ENCODE measurements around the gene DBH. TPM values are rescaled to one million over a fixed set of nuclear protein-coding genes. Genes with fewer than 3 reads are reported as not detected.
"Not testable (repeated sequence)": the region's sequence is repeated elsewhere in the genome, so short reads cannot be mapped to it uniquely, and the experiment has no call there.

The DBH gene
- polyA plus RNA-seq, 1 donor: 0.66 TPM

DNA sequence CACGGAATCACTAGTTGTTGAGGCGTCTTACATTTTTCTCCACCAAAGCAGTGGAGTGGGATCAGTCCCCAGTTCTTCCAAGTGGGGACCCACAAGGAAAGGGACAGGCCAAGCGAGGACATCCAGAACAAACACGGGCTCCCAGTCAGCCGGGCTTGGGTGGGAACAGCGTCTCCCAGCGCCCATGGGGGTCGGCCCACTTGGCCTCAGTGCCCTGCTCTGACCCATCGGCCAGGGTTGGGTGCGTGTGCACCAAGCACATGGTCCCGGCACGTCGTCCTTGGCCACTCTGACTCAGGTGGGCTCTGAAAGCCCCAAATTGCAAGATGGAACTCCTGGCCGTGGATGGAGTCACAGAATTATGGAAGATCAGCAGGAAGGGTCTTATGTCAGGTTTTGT is 37.9 kb downstream of the DBH start:
- Histone ChIP-seq H3K27me3 (ENCODE audit: control insufficient read depth, insufficient read depth, low read length) (no peaks in the 10 kb centered on the region), H3K9me3 (ENCODE audit: control insufficient read depth, low read depth, low read length) (peaks cover 2% of the 10 kb centered on the region), H3K27ac (ENCODE audit: low read length) (no peak overlapping the region), H3K36me3 (ENCODE audit: control insufficient read depth, insufficient read depth, low read length) (no peaks in the 10 kb centered on the region), H3K4me1 (ENCODE audit: control insufficient read depth, insufficient read depth, low read length) (no peaks in the 10 kb centered on the region), H3K4me3 (ENCODE audit: low read length) (no peak overlapping the region)
- no peak for DNase-seq
- WGBS (ENCODE audit: insufficient coverage, low lambda C conversion rate): no CpG with 5 or more reads among the region's 14 CpGs

- not testable (repeated sequence) for H3K4me3 ChIP-seq (ENCODE audit: low read length); H3K36me3 ChIP-seq (ENCODE audit: control insufficient read depth, insufficient read depth, low read length); H3K9me3 ChIP-seq (ENCODE audit: control insufficient read depth, low read depth, low read length); H3K27me3 ChIP-seq (ENCODE audit: control insufficient read depth, insufficient read depth, low read length); H3K4me1 ChIP-seq (ENCODE audit: control insufficient read depth, insufficient read depth, low read length); H3K27ac ChIP-seq (ENCODE audit: low read length); DNase-seq
- 100% methylated on average over 1 of the region's 3 CpGs for WGBS (ENCODE audit: insufficient coverage, low lambda C conversion rate)
These were observed 39.6 kb downstream of the DBH start for GRCh38 chr9:133675796-133676195.

DNA sequence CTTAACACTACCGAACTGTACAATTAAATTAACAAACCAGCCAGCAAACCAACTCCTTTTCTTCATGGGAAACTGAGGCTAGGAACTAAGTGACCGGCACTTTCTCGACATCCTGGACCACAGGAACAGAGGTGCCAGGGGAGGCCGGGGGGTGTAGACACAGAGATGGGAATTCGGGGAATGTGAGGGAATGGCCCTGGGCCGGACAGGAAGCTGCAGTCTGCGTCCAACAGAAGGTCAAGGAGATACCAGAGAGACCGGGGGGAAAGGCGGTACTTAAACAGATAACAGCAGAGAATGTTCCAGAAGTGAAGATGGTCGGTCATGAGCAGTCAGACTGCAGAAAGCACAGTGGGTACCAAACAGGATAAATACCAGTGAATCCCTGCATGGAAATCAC is 40.3 kb downstream of the DBH start:
- no peaks in the 10 kb centered on the region for H3K36me3 ChIP-seq (ENCODE audit: control insufficient read depth, insufficient read depth, low read length)
- no CpG with 5 or more reads among the region's 10 CpGs for WGBS (ENCODE audit: insufficient coverage, low lambda C conversion rate)
- peaks cover 2% of the 10 kb centered on the region for H3K9me3 ChIP-seq (ENCODE audit: control insufficient read depth, low read depth, low read length)
- no peaks in the 10 kb centered on the region for H3K4me1 ChIP-seq (ENCODE audit: control insufficient read depth, insufficient read depth, low read length)
- H3K27ac ChIP-seq (ENCODE audit: low read length): no peak overlapping the region
- no peak overlapping the region for H3K4me3 ChIP-seq (ENCODE audit: low read length)
- H3K27me3 ChIP-seq (ENCODE audit: control insufficient read depth, insufficient read depth, low read length): no peaks in the 10 kb centered on the region
- no peak for DNase-seq

- no peaks in the 10 kb centered on the region for H3K4me1 ChIP-seq (ENCODE audit: control insufficient read depth, insufficient read depth, low read length)
- no peaks in the 10 kb centered on the region for H3K36me3 ChIP-seq (ENCODE audit: control insufficient read depth, insufficient read depth, low read length)
- H3K9me3 ChIP-seq (ENCODE audit: control insufficient read depth, low read depth, low read length): no peaks in the 10 kb centered on the region
- no peak for DNase-seq
- H3K27me3 ChIP-seq (ENCODE audit: control insufficient read depth, insufficient read depth, low read length): no peaks in the 10 kb centered on the region
- H3K27ac ChIP-seq (ENCODE audit: low read length): no peak overlapping the region
- no CpG with 5 or more reads among the region's 17 CpGs for WGBS (ENCODE audit: insufficient coverage, low lambda C conversion rate)
- no peak overlapping the region for H3K4me3 ChIP-seq (ENCODE audit: low read length)
These were observed 41.2 kb downstream of the DBH start for GRCh38 chr9:133677126-133678010.

GRCh38 chr9:133679056-133679455 is 42.9 kb downstream of the DBH start:
- Histone ChIP-seq H3K9me3 (ENCODE audit: control insufficient read depth, low read depth, low read length) (no peaks in the 10 kb centered on the region), H3K27ac (ENCODE audit: low read length) (no peak overlapping the region), H3K4me1 (ENCODE audit: control insufficient read depth, insufficient read depth, low read length) (no peaks in the 10 kb centered on the region), H3K4me3 (ENCODE audit: low read length) (no peak overlapping the region), H3K27me3 (ENCODE audit: control insufficient read depth, insufficient read depth, low read length) (no peaks in the 10 kb centered on the region), H3K36me3 (ENCODE audit: control insufficient read depth, insufficient read depth, low read length) (no peaks in the 10 kb centered on the region)
- DNase-seq: no peak
- no CpG with 5 or more reads among the region's 15 CpGs for WGBS (ENCODE audit: insufficient coverage, low lambda C conversion rate)

DNA sequence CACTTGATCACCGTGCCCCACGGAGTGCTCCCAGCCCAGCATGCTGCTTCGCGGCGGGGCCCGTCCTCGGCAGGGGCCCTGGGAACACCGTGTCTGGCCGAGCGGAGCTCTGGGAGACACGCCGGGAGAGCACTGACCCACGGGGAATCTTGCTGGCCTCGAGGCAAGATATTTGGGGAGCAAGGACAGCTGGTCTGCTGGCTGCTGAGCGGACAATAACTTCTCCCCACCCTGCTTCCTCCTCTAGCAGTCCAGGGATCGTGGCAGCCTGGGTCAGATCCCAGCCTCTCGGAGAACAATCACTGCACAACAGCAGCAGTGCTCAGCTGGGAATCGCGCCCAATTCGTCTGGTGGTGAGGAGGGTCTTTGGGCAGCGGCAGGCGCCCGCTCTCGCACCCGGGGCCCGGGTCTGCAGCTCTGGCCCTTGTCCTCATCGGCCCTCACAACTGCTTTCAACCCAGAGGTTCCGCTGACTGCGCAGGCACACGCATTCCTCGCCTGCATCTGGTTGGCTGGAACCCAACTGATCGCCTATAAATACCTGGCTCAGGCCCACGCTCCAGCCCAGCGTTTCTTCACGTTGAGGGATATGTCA is 43.4 kb downstream of the DBH start:
- Histone ChIP-seq H3K4me3 (ENCODE audit: low read length) (no peak overlapping the region), H3K27ac (ENCODE audit: low read length) (no peak overlapping the region), H3K36me3 (ENCODE audit: control insufficient read depth, insufficient read depth, low read length) (no peaks in the 10 kb centered on the region), H3K9me3 (ENCODE audit: control insufficient read depth, low read depth, low read length) (no peaks in the 10 kb centered on the region), H3K4me1 (ENCODE audit: control insufficient read depth, insufficient read depth, low read length) (no peaks in the 10 kb centered on the region), H3K27me3 (ENCODE audit: control insufficient read depth, insufficient read depth, low read length) (no peaks in the 10 kb centered on the region)
- no peak for DNase-seq
- no CpG with 5 or more reads among the region's 35 CpGs for WGBS (ENCODE audit: insufficient coverage, low lambda C conversion rate)

- no peaks in the 10 kb centered on the region for H3K36me3 ChIP-seq (ENCODE audit: control insufficient read depth, insufficient read depth, low read length)
These were observed 44.2 kb downstream of the DBH start for GRCh38 chr9:133680250-133680975.

DNA sequence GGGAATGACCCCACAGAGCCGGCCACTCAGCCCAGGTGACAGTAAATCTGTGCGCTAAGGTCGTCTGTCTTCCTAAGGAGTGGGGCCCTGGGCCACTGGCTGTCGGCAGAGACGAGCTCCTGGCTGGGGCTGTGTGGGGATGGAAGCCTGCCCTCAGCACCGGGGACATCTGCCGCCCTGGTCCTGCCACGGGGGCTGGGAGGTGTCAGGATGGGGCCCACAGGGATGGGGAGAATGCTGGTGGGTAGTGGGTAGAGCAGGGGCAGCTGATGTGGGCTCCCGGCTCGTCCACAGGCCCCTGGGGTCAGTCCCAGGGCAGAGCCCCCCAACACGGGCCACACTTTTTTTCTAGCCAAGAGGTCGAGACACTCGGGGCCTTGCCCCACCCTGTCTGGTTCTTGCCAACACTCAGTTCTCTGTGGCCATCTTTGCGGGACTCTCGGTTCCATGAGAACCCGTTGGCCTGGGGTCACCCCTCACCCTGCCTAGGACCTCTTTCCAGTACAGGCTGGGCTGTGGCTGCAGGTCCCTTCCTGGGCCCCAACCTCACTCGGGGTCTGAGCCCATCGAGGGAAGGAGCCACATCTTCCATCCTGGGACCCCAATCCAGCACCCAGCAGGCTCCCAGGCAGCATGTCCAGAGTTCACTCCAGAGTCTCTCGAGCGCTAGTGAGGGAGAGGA is 45.0 kb downstream of the DBH start:
- whole genome bisulfite sequencing (ENCODE audit: insufficient coverage, low lambda C conversion rate): 100% methylated on average over 1 of the region's 20 CpGs
- no peaks in the 10 kb centered on the region for H3K27me3 ChIP-seq (ENCODE audit: control insufficient read depth, insufficient read depth, low read length)

More at GRCh38 chr9:133680250-133680975, 44.2 kb downstream of the DBH start:
- DNase-seq: no peak
- no CpG with 5 or more reads among the region's 21 CpGs for WGBS (ENCODE audit: insufficient coverage, low lambda C conversion rate)
- Histone ChIP-seq H3K27ac (ENCODE audit: low read length) (no peak overlapping the region), H3K4me1 (ENCODE audit: control insufficient read depth, insufficient read depth, low read length) (no peaks in the 10 kb centered on the region), H3K4me3 (ENCODE audit: low read length) (no peak overlapping the region), H3K27me3 (ENCODE audit: control insufficient read depth, insufficient read depth, low read length) (no peaks in the 10 kb centered on the region), H3K9me3 (ENCODE audit: control insufficient read depth, low read depth, low read length) (no peaks in the 10 kb centered on the region)

DNA sequence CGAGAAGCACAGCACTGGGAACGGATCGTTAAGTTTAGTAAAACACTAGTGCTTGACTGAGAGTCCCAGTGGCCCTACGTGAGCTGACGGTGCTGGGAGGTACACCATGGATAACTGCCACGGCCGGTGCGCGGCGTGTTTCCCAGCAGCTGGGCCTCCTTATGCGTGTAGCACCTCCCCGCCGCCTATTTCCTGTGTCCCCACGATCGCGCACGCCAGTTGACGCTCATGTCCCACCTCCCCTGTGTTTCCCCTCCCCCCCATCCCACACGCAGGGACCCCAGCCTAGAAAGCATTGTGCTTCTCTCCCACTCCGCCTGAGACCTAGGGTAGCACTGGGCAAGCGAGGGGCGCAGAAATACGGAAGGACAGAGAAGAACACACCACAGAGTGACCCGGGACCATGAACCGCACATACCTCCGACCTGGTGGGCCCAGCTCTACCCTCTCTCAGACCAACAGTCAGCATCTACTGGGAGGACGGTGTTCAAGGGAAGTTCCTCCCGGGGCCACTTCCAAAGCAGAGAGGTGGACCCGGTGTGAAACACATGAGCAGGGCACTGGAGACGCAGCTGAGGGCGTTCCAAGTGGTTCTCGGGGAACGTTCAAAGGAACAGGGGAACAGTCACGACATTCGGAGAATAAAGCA is 45.6 kb downstream of the DBH start:
- Histone ChIP-seq H3K36me3 (ENCODE audit: control insufficient read depth, insufficient read depth, low read length) (no peaks in the 10 kb centered on the region), H3K27ac (ENCODE audit: low read length) (no peak overlapping the region), H3K4me1 (ENCODE audit: control insufficient read depth, insufficient read depth, low read length) (no peaks in the 10 kb centered on the region), H3K4me3 (ENCODE audit: low read length) (no peak overlapping the region), H3K27me3 (ENCODE audit: control insufficient read depth, insufficient read depth, low read length) (no peaks in the 10 kb centered on the region), H3K9me3 (ENCODE audit: control insufficient read depth, low read depth, low read length) (no peaks in the 10 kb centered on the region)
- no peak for DNase-seq
- no CpG with 5 or more reads among the region's 35 CpGs for WGBS (ENCODE audit: insufficient coverage, low lambda C conversion rate)

More for the DNA sequence above, 45.0 kb downstream of the DBH start:
- H3K27ac ChIP-seq (ENCODE audit: low read length): no peak overlapping the region
- H3K9me3 ChIP-seq (ENCODE audit: control insufficient read depth, low read depth, low read length): no peaks in the 10 kb centered on the region
- DNase-seq: no peak
- H3K4me3 ChIP-seq (ENCODE audit: low read length): no peak overlapping the region
- H3K4me1 ChIP-seq (ENCODE audit: control insufficient read depth, insufficient read depth, low read length): no peaks in the 10 kb centered on the region
- H3K36me3 ChIP-seq (ENCODE audit: control insufficient read depth, insufficient read depth, low read length): no peaks in the 10 kb centered on the region
